Measurements from ENCODE around the gene KIAA1191.
"Not testable (repeated sequence)": the region's sequence is repeated elsewhere in the genome, so short reads cannot be mapped to it uniquely, and the experiment has no call there.

The KIAA1191 gene, protein sequence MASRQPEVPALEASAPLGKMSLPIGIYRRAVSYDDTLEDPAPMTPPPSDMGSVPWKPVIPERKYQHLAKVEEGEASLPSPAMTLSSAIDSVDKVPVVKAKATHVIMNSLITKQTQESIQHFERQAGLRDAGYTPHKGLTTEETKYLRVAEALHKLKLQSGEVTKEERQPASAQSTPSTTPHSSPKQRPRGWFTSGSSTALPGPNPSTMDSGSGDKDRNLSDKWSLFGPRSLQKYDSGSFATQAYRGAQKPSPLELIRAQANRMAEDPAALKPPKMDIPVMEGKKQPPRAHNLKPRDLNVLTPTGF

DNA sequence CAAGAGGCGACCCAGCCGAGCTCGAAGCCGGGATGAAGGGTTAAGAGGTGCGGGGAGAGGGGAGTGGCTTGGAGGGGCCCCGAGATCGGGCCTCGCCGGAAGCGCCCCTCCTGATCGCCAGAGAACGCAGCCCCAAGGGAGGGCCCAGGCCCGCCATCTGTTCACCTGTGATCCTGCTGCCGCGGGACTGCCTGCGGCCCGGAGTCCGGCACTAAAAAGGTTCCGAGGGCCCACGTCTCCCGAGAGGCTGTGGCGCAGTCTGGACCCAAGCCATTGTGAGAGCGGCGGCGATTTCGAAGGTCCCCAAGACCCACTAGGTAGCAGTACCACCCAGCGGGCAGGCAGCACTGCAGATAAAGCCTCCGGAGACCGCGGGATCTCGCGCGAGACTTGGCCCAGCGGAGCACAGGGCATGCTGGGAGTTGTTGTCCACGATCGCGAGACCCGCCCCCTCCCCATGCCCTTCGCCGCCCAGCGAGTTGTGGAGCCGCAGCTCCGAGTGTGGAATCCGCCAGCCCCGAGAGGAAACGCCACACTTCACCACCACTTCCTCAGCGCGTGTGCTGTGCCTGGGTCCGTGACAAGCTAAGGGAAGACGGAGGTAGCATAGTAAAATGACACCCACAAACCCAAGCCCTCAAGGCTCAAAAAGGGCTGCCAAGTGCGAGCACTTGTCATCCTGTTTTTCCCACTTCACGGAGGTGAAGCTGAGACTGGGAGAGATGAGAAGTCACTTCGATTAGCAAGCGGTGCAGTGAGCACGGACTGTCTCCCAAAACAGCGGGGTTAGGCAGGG lies at the start of gene KIAA1191:
Gene KIAA1191 (minus strand): TSS at position 328 of the 796 bp plus-strand sequence. CDS start 2,256 bp downstream, outside the sequence.
- peak; percentile 58 for DNase-seq (ENCODE audit: low read depth)

DNA sequence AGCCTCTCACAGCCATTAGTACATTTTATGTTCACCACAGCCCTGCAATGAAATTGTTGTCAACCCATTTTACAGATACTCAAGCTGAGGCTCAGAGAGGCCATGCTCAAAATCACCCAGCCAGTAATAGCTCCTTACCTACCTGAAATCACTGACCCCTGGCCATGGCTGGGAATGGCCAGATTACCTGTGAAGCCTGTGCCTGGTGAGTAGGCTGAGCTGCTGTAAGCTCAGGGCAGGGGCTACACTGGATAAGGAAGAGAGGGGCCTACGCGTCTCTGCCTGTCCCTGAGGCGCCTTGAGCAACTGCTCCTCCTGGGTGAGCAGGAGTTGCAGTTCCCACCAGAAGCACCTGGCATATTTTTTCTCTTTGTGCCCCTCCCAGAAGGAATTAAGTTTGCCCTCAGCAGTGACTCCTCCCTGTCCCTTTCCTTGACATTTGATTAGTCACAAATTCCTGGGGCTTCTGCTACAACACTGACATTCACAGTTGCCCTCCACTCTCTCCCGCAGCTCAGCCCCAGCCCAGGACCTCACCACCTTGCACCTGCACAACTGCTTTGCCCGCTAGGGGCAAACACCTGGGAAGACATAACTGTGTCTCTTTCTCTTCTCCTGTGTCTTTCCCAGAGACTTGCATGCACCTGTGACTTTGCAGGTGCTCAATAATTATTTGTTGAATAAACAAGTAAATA lies 49.1 kb upstream of the KIAA1191 start:
- no peak for DNase-seq (ENCODE audit: low read depth)

DNA sequence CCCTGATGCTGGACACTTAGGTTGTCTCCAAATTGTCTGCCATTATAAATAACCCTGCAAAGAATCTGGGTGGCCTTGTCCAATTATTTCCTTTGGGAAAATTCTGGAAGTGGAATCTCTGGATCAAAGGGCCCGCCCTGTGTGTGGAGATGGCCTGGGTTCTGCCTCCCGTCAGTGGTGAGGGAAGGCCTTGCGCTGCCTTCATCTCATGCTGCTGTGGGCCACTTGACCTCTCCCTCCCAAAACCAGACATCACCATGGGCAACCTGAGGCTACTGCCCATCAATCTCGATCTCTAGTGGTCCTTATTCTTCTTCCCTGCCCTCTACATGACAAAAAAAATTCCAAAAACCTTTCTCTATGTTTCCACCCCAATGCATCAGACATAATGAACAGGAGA lies 48.2 kb upstream of the KIAA1191 start:
- no peak for DNase-seq (ENCODE audit: low read depth)

DNA sequence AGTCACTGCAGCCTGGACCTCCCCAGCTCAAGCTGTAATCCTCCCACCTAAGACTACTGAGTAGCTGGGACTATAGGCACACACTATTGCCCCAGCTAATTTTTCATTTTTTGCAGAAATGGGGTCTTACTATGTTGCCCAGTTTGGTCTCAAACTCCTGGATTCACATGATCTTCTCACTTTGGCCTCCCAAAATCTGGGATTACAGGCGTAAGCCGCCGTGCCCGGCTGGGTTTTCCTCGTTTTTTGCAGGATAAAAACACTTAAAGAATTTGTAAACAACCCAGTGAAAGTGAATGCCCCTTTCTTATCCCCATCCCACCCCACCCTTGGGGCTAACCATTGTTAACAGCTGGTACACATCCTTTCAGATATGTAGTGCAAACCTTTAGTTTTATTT lies 47.0 kb upstream of the KIAA1191 start:
- no peak for DNase-seq (ENCODE audit: low read depth)

DNA sequence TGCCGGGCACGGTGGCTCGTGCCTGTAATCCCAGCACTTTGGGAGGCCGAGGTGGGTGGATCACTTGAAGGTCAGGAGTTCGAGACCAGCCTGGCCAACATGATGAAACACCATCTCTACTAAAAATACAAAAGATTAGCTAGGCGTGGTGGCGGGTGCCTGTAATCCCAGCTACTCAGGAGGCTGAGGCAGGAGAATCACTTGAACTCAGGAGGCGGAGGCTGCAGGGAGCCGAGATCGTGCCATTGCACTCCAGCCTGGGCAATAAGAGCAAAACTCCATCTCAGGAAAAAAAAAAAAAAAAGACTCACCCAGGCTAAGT lies 46.6 kb upstream of the KIAA1191 start:
- not testable (repeated sequence) for DNase-seq (ENCODE audit: low read depth)

DNA sequence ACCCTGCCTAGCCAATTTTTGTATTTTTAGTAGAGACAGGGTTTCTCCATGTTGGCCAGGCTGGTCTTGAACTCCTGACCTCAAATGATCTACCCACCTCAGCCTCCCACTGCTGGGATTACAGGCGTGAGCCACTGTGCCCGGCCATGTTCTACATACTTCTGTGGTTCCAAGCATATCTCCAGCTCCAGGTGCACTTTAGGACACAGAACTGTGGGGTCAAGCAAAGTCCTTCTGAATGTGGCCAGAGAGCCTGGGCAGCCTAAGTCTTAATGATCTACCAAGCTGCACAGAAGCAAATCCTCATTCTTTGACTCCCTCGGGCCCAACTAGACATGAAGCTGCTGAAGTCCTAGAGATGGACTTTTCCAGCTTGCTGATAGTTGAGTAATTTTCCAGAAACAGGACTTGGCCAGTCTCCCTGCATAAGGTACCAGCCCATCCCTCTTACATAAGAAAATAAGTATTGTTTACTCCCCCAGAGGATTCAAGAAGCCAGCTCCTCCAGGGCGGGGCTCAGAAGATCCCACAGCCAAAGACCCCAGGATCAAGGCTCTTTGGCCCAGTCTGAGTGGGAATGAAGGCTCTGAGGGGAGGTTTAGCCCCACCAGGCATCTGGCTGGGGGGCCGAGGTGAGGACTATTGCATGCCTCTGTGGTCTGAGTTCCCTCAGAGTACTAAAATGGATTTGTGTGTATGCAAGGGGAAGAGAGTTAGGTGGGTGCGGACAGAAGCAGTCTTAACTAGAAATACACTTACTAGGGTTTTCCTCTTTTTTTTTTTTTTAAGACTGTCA lies 46.1 kb upstream of the KIAA1191 start:
- DNase-seq (ENCODE audit: low read depth): no peak

DNA sequence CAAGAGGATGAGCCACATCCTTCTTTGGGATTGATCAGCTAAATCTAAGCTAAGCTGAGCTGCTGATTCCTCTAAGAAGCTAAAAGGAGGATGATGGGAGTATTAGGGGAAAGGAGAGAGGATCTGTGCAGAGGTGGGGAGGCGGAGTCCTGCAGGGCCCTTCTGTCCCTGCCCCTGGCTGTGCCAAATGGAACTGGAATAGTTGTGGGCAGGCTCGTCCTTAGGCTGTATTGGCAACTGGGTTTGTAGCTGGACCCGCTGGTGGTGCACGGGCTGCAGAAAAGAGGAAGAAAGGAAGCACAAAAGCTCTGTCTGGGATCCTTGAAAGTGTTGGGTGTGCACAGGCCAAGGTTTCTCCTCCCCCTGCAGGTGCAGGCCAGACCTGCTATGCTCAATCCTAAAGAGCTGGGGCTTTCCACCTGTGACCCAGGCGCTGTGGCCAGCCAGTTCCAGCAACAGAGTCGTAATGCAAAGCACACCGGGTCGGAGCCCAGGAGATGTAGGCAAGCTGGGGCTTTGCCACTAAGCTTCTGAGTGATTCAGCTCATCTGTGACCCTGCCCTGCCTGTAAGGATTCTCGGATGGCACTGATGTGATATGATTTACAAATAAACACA lies 45.0 kb upstream of the KIAA1191 start:
- no peak for DNase-seq (ENCODE audit: low read depth)

DNA sequence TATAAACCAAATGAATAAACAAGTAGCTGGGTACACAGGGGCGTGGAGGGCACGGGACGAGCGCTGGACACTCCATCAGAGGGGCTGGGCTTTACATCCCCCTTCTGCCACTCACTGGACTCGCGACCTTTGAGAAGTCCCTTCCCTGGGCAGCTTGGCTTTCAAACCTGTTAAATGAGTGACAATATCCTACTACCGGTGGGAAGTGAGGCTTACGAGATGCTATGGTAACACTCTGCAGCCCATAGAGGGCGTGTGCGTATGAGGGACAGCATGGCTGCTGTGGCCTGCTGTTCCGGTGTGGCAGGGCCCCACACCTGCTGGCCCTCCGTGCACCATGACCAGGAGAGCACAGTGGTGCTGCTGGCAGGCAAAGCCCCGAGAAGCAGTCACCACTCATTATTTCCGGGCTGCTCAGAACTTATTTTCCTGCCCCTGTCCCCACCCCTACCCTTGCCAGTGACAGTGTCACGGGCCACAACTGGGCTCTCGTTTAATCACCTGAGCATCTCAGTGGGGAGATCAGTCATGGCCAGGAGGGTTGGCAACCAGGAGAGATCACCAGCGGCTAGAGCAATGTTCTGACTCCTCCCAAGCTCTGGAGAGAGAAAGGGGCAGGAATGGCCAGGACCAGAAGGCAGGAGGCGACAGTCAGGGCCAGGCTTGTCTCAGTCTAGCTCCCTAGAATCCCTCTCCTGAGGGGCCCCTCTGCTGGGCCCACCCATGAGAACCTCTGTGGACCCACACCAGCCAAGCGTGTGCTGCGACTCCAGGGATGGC lies 44.3 kb upstream of the KIAA1191 start:
- no peak for DNase-seq (ENCODE audit: low read depth)

DNA sequence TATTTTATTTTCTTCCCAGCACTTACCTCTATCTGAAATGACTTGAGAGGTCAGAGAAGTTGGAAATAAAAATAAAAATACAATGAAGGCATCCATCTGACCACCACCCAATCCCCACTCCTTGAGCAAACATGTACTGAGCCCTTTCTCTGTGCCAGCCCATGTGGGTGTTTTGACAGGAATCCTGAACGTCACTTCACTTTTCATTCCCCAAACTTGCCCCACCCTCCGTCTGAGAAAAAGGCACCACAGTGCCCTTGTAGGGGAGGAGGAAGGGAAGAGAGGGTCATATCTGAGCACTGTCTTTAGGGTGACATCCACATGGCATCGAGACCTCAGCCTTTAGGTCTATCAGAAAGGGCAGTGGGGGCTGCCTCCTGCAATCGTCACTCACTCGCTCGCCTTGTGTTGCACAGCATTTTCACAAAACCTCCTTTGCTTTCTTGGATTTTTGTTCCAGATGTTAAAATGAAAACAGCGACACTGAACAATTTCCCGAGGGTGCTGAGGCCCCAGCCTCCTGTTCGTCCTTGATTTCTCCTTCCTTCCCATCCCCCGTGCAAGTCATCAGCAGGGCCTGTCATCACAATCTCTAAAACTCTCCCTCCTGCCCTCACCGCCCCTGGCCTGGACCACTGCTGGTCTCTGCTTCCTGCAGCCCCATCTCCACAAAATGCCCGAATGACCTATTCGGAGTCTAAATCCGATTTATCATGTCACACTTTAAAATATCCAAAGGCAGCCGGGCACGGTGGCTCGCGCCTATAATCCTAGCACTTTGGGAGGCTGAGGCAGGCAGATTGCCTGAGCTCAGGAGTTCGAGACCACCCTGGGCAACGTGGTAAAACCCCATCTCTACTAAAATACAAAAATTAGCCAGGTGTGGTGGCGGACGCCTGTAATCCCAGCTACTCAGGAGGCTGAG lies 40.0 kb upstream of the KIAA1191 start:
- DNase-seq (ENCODE audit: low read depth): no peak

DNA sequence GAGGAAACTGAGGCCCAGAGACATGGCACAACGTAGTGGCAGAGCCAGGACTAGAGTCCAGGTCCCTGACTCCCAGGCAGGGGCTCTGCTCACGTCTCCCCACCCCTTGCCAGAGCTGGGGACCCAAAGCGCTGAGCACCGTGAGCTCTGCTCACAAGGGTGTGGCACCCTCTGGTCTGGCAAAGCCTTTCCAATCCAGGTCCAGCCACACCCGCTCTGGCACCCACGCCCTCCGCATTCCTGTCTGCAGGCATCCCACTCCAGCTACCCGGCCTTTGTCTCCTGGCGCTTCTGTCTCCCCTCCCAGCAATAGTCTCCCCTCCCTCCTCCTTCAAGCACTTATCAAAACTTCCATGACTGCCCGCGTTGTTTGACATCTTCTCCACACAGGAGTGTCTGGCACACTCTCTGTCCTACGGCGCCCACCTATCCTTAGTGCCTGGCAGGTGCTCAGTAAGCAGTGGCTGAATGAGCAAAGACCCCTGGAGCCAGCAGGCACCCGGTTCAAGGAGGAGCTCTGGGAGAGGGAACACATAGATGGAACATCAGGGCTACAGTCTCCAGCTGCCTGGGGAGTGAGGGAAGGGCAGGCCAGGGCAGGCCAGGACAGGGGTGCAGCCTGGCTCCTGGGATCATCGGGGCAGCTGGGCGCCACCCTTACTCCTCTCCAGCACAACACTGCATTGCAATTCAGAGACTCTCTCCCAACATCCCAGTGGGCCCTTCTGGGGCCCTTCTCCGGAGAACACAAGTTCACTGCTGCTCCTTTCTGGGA lies 39.0 kb upstream of the KIAA1191 start:
- no peak for DNase-seq (ENCODE audit: low read depth)

DNA sequence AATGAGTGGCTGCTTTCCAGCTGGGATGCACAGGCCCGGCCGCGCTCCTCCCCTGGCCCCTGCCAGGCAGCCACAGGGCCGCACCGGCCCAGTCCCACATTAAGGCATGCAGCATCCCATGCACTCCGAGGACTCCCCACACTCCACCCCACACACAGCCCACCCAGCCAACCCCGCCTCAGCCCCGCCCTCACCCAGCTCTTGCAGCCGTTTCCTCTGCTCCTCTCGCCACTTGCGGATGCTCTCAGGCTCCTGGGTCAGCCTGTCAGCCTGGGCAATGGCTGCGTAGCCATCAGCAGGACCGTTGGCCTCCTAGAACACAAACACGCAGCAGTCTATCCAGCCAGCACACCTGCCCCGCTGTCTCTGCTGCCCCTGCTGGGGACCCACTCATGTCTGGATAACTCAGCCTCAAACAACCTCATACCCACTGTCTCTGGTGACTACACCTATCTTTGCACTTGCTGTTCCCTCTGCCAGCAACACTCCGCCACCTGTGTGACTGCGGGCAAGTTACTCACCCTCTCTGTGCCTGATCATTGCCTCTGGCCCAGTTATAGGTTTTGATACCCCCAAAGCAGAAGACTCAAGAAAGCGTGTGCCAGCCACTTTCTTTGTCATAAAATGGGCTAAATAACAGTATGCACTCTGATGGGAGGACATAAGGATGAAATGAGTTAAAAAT lies 36.3 kb upstream of the KIAA1191 start:
- DNase-seq (ENCODE audit: low read depth): no peak

DNA sequence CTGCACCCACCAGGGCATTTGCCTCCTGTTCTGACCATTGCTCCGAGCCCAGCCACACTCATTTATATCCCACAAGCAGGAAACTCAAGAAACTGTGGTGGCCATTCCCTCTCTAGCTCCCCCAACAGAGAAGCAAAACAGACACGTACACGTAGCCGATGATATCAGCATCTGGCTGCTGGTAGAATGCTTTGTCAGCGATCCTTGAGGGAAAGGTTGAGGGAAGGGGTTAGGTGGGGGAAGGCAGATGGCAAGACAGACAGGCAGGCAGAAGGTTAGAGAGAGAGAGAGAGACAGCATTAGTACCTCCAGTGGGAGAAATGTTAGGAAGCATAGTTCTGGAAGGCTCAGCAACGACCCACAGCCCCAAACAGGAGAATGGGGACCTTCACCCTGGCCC lies 34.8 kb upstream of the KIAA1191 start:
- DNase-seq (ENCODE audit: low read depth): no peak

DNA sequence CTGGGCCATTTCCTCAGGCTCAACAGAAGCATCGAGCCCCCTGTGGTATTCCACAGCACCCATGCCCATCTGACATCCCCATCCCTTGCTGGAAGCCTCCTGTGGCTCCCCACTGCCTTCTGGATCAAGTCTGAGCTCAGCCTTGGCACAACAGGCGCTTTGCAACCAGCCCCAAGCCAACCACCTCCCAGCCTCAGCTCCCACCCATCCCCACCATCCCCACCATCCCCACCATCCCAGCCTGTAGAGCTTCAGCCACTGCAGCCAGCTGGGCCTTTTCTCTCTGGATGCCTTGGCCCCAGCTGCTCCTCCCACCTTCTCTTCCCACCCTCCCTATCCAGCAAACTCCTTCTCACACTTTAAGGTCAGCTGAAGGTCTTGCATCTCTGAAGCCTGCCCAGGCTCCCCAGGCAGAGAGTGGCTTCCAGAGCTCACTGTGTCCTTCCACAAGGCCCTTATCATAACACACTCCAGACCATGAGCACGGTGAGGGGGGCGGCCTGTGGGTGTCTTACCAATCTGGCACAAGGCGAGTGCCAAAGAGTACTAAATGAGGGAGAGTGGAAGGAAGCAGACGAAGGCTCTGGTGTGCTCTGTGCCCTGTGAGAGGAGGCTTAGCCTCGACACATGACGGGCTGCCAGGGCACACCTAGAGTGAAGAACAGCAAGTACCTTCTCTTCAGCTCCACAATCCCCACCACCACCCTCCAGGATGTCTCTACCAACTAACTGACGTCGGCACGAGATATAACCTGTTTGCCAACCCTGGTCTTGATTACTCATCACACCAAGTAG lies 33.5 kb upstream of the KIAA1191 start:
- DNase-seq (ENCODE audit: low read depth): no peak

DNA sequence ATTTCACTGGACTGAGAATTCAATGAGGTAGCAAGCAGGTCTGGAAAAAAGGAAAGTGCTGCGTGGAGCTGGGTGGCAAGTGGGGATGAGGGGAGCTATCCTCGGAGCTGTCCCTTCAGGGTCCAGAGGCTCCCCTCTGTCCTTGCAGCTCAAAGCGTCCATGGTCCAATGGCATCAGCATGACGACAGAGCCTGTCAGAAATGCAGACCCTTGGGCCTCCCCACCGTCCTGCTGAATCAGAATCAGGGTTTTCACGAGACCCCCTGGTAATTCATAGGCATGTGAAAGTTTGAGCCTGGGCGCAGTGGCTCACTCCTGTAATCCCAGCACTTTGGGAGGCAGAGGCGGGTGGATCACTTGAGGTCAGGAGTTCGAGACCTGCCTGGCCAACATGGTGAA lies 32.5 kb upstream of the KIAA1191 start:
- no peak for DNase-seq (ENCODE audit: low read depth)

DNA sequence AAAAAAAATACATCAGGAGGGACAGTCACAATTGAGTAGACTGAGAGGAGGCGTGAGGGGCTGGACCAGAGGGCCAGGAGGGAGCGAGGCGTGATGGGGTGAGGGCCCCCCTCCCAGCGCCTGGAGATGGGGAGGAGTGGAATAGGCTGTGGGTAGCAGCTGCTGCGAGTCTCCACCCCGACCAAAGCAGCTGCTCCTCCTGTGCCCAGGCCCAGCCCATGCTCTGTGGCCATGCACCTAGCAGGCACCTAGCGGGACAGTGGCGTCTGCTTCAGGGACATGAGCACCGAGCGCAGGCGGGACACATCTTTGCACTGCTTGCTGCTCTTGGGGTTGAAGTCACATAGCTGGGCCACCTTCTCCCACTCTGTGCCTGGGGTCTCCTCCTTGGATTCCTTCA lies 31.0 kb upstream of the KIAA1191 start:
- no peak for DNase-seq (ENCODE audit: low read depth)

DNA sequence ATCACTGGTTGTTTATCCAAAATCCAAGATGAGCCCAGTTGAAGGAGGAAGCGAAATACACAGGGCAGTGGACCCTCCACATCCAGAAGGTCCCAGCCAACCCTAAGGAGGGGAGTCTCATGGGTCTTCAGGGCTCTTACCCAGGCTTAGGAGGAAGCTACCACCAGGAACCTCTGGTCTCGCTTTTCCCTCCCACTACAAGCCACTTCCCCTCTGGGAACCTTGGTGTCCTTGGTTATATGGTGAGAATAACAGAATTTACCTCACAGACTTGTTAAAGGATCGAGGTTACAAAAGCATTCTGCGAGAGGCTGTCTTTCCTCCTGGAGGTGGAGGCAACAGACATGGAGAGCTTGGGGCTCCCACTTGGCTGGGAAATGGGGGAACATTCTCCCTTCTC lies 30.4 kb upstream of the KIAA1191 start:
- no peak for DNase-seq (ENCODE audit: low read depth)

DNA sequence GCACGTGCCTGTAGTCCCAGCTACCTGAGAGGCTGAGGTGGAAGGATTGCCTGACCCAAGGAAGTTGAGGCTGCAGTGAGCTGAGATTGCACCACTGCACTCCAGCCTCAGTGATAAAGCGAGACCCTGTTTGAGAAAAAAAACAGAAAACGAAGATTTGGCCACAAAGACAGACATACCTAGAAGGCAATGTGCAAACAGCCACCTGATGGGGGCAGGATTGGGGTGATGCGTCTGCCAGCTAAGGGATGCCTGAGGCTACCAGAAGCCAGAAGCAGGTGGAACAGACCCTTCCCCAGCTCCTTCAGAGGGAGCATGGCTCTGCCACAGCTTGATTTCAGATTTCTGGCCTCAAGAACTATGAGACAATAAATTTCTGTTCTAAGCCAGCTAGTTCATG lies 29.9 kb upstream of the KIAA1191 start:
- DNase-seq (ENCODE audit: low read depth): no peak
